Measurements from ENCODE around the gene CHRM2. TPM values are rescaled to one million over a fixed set of nuclear protein-coding genes. Genes with fewer than 3 reads are reported as not detected.

Gene CHRM2
- total and polyA plus RNA-seq, 2 of the 8 experiments (the other 6 are each of a cell fraction or from before 2014, with no cell fraction given), result 0.17 to 0.32 TPM

- TF ChIP-seq EP300 (IDR thresholded peaks at IDR 0.05; ENCODE audit: borderline replicate concordance in 1 of 2, low read depth in 2 of 2, low read length in 2 of 2), result no peak
- TF ChIP-seq YY1 (IDR thresholded peaks at IDR 0.05; ENCODE audit: low read depth, low read length), result no peak
- no peak for TF ChIP-seq SIN3A (conservative IDR thresholded peaks at IDR 0.05 in 1 of 2, IDR thresholded peaks at IDR 0.05 in 1 of 2; ENCODE audit: low read depth in 1 of 2, low read length in 2 of 2)
- TF ChIP-seq CHD7 (IDR thresholded peaks at IDR 0.05; ENCODE audit: insufficient replicate concordance, low read length), result no peak
- no peak for TF ChIP-seq SP1 (IDR thresholded peaks at IDR 0.05; ENCODE audit: low read depth, low read length)
- no peak for TF ChIP-seq POLR2AphosphoS5 (IDR thresholded peaks at IDR 0.05; ENCODE audit: low read depth, low read length)
Measured at GRCh38 chr7:136925044-136925443, 56.6 kb downstream of the CHRM2 start (continued).

Measured in H1 (cell line).